ENCODE data around the gene AXIN2. TPM values are rescaled to one million over a fixed set of nuclear protein-coding genes. Genes with fewer than 3 reads are reported as not detected.
"Not testable (repeated sequence)": the region's sequence is repeated elsewhere in the genome, so short reads cannot be mapped to it uniquely, and the experiment has no call there.

Gene AXIN2
- total RNA-seq, 2 donors from 2014 or later: 21.2 to 23.5 TPM

DNA sequence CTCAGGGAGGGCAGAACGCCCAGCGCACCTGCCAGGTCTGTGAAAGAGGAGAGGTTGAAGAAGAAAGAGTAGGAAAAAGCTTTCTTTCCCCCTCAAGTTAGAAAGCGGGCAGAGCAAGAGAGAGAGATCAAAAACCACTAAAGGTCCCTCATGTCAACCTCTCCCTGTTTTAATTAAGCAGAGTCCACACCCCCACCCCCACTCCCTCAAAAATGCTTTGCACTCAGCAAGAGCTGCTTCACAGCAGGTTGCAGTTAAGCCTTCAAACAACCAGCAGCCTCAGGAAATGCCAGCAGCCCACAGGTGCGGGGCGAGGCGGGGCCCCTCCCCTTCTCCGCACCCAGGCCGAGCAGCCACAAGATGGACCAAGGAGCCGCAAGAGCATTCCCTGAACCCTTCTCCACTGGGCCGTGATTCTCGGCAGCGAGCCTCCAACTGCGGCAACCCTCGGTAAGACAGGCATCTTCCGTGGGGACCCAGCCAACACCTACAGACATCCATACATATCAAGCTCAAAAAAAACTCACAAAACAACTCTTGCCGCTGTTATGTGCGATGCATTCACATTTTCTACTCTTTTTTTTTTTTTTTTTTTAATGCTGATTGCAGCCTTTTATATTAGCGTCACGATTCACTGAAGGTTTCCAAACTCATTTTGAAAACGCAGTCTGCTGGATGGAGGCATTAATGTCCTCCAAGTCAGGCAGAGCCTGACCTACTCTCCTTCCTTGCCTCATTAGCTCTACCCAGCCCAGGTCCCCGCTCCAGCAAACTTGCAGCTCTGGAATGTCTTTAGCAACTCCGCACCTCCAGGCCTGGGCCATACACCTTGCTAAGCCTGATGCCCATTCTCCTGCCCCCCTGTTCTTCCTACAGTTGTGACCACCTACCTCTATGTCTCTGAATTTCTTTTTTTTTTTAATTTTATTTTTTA is 66.1 kb downstream of the AXIN2 start:
- intact Hi-C loops (cut with DNase I): no loop called here
- DNase-seq (ENCODE audit: low spot score): no peak

DNA sequence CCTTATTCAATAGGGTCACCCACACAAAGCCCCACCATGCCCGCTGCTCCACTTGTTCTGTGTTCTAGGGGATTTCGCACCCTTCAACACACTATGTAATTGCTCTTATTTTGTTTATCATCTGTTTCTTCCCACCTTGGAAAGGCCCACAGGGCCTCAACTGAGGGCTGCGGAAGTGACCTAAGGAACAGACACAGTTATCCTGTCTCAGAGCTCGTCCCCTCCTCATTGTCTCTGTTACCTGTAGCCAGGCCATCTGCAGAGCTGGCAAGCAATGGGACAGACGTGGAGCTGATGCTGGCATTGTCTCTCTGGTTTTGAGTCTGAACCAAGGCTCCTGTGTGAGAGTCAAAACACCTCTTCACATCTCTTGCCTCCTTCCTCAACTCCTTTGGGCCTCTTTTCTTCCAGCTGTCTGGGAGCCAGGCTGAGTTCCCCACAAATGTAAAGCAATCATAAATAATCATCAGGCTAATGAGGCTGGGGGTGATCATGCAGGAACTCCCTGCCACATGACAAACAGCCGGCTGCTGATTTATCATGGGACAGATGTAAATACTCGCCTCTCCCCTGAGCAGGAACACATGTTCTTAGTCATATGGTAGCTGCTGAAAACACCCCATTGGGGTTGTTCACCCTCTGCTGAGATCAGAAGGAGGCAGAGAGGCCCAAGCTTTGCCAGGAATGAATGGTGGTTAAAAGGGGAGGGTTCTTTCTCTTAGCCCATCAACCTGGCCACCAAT is 71.9 kb downstream of the AXIN2 start:
- peak; percentile 52 for DNase-seq (ENCODE audit: low spot score)
- intact Hi-C loops (cut with DNase I): no loop called here

DNA sequence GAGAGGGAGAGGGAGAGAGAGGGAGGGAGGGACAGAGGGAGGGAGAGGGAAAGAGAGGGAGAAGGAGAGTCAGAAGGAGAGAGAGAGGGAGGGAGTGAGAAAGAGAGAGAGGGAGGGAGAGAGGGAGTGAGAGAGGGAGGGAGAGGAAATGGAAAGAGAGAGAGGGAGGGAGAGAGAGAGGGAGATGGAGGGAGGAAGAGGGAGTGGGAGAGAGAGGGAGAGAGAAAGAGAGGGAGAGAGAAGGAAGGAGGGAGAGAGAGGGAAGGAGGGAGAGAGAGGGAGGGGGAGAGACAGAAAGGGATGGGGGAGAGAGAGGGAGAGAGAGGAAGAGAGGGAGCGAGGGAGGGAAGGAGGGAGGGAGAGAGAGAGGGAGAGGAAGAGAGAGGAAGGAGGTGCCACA is 72.8 kb downstream of the AXIN2 start:
- intact Hi-C loops (cut with DNase I): no loop called here
- no peak for DNase-seq (ENCODE audit: low spot score)

DNA sequence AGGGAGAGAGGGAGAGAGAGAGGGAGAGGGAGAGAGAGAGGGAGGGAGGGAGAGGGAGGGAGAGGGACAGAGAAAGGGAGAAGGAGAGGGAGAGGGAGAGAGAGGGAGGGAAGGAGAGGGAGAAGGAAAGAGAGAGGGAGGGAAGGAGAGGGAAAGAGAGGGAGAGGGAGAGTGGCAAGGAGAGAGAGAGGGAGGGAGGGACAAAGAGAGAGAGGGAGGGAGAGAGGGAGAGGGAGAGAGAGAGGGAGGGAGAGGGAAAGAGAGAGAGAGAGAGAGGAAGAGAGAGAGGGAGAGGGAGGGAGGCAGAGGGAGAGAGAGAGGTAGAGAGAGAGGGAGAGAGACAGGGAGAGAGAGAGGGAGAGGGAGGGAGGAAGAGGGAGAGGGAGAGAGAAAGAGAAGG is 73.5 kb downstream of the AXIN2 start:
- intact Hi-C loops (cut with DNase I): no loop called here

DNA sequence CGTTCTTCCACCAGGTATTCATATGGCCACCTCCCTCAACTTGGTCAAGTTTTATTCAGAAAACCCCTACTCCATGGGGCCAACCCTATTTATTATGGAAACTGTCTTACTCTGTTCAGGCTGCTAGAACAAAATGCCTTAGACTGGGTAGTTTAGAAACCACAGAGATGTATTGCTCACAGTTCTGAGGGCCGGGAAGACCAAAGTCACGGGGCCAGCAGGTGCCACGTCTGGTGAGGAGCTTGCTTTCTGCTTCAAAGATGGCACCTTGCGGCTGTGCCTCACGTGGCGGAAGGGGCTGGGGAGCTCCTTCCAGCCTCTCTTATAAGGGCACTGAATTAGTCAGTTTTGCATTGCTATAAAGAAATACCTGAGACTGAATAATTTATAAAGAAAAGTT is 74.3 kb downstream of the AXIN2 start:
- no peak for DNase-seq (ENCODE audit: low spot score)
- intact Hi-C loops (cut with DNase I): no loop called here

More for the DNA sequence above, 73.5 kb downstream of the AXIN2 start:
- DNase-seq (ENCODE audit: low spot score): no peak

DNA sequence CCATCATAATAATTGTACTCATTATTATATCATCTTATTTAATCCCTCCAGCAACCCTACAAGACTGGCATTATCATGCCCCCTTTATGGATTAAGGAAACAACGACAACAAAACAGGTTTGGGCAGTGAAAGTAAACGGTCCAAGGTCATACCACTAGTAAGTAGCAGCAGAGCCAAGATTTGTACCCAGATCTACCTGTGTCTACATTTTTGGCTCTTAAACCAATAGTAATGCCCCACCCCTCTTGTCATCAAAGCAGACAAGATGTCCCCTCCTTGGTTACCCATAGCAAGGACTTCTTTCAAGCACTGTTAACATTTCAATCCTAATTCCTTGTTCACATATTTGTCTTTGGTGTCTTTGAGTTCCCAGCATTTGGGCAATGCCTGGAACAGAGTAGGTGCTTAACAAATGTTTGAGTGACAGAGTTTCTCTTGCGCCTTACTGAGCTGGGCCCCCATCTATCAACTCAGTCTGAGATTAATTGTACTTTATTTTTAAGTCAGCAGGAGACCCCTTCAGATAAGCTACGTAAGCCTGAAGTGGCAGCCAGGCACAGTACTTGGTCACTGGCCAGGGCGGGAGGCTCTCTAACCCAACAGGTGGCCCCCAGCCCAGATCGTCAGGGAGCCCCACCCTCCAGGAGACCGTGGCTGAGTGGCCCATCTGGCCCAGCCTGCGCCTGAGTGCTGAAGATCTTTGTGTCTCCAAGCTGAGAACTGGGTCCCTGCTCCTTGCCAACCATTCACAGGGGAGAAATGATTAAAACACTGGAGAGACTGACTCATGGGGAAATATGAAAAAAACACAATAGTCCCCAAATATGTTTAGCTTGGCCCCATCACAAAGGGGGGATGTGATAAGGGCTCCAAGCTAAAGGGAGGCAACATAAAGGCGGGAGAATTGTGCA is 75.8 kb downstream of the AXIN2 start:
- intact Hi-C loops (cut with DNase I): no loop called here

DNA sequence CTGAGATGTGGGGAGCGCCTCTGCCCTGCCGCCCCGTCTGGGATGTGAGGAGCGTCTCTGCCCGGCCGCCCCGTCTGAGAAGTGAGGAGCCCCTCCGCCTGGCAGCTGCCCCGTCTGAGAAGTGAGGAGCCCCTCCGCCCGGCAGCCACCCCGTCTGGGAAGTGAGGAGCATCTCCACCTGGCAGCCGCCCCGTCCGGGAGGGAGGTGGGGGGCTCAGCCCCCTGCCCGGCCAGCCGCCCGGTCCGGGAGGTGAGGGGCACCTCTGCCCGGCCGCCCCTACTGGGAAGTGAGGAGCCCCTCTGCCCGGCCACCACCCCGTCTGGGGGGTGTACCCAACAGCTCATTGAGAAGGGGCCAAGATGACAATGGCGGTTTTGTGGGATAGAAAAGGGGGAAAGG is 77.0 kb downstream of the AXIN2 start:
- intact Hi-C loops (cut with DNase I); DNase-seq (ENCODE audit: low spot score): not testable (repeated sequence)

More for the DNA sequence above, 75.8 kb downstream of the AXIN2 start:
- DNase-seq (ENCODE audit: low spot score): peak; percentile 89

DNA sequence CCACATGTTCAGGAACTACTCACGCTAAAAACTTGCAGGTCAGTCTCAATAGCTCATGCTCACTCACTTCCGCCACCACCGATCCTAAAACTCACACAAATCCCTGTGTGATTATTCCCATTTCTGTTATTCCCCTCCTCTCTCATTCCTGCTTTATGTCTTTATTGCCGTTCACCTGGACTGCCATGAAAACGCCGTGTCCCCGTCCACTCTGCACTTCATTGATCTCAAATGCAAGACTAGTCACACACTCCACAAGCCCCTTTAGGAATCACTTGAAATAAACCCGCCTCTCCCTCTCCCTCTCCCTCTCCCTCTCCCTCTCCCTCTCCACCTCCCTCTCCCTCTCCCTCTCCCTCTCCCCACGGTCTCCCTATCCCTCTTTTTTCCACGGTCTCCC is 78.0 kb downstream of the AXIN2 start:
- no peak for DNase-seq (ENCODE audit: low spot score)
- intact Hi-C loops (cut with DNase I): no loop called here

DNA sequence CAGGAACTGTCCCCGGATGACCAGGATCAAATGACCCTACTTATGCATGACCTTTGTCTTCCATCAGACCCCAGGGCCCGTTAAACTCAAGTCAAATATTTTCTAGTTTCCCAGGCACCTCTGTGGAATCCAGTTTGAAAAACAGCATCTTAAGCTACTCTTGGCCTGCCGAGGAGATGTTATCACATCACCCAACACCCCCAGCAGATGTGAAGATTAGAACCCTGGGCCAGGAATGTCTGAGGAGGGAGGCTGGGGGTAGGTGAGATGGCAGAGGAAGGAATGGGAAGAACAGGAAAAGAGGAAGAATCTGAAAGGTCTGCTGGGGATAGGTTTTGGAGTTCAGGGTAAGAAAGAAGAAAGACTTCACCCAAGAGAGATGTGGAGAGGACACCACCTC is 79.2 kb downstream of the AXIN2 start:
- intact Hi-C loops (cut with DNase I): no loop called here
- DNase-seq (ENCODE audit: low spot score): no peak

DNA sequence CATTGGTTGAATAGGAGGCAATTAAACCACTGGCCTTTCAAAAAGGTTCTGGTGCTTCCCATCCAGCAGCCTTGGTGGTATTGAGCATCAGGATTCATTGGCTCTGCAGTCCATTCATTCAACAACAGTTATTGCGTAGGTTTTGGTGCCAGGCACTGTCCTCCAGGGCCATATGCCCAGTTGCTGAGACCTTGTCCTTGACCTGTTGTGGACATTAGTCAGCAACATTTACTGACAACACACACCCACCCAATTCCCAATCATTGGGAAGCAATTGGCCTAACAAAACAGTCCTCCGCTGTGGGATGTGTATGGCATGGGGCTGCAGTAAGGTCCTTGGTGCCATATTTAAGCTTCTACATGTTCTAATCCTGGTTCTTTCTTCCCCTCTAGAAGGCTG is 82.2 kb downstream of the AXIN2 start:
- intact Hi-C loops (cut with DNase I): no loop called here
- DNase-seq (ENCODE audit: low spot score): no peak
